Neural cell (in vitro differentiated cells): Measurements from ENCODE around the gene KCNT1. TPM values are rescaled to one million over a fixed set of nuclear protein-coding genes. Genes with fewer than 3 reads are reported as not detected.

Experiments
- H2AFZ ChIP-seq: fragments of 200-600, 300-800 bp; sonication (generic), shearing (Covaris generic); 2 replicates; pipeline ENCODE4 v1.6.0; 2014; ENCODE audit warnings: low read depth, mild to moderate bottlenecking, antibody characterized with exemption, low read length, moderate library complexity
- H3F3A ChIP-seq: fragments of 200-600 bp; shearing (Covaris generic); 2 replicates; pipeline ENCODE4 v1.6.1; 2016; ENCODE audit warnings: mild to moderate bottlenecking, moderate library complexity, mixed read lengths, antibody characterized with exemption, low read length; ENCODE audit not compliant: insufficient read depth, poor library complexity, severe bottlenecking
- H3K27ac ChIP-seq: fragments of 200-600, 300-800 bp; sonication (generic), shearing (Covaris generic); 2 replicates; pipeline ENCODE4 v1.5.1; 2014; ENCODE audit warnings: mild to moderate bottlenecking, low read length, moderate library complexity
- H3K27me3 ChIP-seq: fragments of 300-800, 200-600 bp; sonication (generic), shearing (Covaris generic); 2 replicates; pipeline ENCODE4 v1.6.0; 2014; ENCODE audit warnings: mild to moderate bottlenecking, low read depth, low read length, moderate library complexity; ENCODE audit not compliant: insufficient read depth
- H3K36me3 ChIP-seq: fragments of 300-800, 200-600 bp; sonication (generic), shearing (Covaris generic); 2 replicates; pipeline ENCODE4 v1.5.1; 2014; ENCODE audit warnings: mild to moderate bottlenecking, antibody characterized with exemption, low read length, moderate library complexity; ENCODE audit not compliant: insufficient read depth
- H3K4me2 ChIP-seq: fragments of 300-800, 200-600 bp; sonication (generic), shearing (Covaris generic); 2 replicates; pipeline ENCODE4 v1.6.0; 2014; ENCODE audit warnings: mild to moderate bottlenecking, low read length
- H3K4me3 ChIP-seq: fragments of 300-800, 200-600 bp; sonication (generic), shearing (Covaris generic); 2 replicates; pipeline ENCODE4 v1.5.1; 2014; ENCODE audit warnings: mild to moderate bottlenecking, low read length, moderate library complexity
- H3K79me2 ChIP-seq: fragments of 200-600 bp; shearing (Covaris generic); replicated peaks from 2 replicates; pipeline ENCODE4 v1.6.0; 2014; ENCODE audit warnings: mild to moderate bottlenecking, low read length, moderate library complexity; ENCODE audit not compliant: insufficient read depth
- H3K9ac ChIP-seq: fragments of 300-800, 200-600 bp; sonication (generic), shearing (Covaris generic); 2 replicates; pipeline ENCODE4 v1.6.1; 2016; ENCODE audit warnings: mild to moderate bottlenecking, low read length, mixed read lengths
- H3K9me2 ChIP-seq: fragments of 200-600 bp; shearing (Covaris generic); 2 replicates; pipeline ENCODE4 v1.6.1; 2016; ENCODE audit warnings: mild to moderate bottlenecking, low read length, mixed read lengths; ENCODE audit not compliant: insufficient read depth
- H3K9me3 ChIP-seq: fragments of 200-600, 300-800 bp; sonication (generic), shearing (Covaris generic); 2 replicates; pipeline ENCODE4 v1.6.1; 2016; ENCODE audit warnings: mild to moderate bottlenecking, mixed run types, low read length, moderate library complexity, mixed read lengths
- H4K20me1 ChIP-seq: fragments of 200-600 bp; shearing (Covaris generic); 2 replicates; pipeline ENCODE4 v1.6.1; 2016; ENCODE audit warnings: mild to moderate bottlenecking, mixed run types; ENCODE audit not compliant: insufficient read depth
- CTCF ChIP-seq: fragments of 450-650 bp; IDR thresholded peaks from 2 replicates; pipeline ENCODE4 v1.5.1; 2014; ENCODE audit warnings: antibody characterized with exemption, mild to moderate bottlenecking, moderate library complexity; ENCODE audit not compliant: poor library complexity, severe bottlenecking
- EP300 ChIP-seq: fragments of 450-650 bp; conservative IDR thresholded peaks from 2 replicates; pipeline ENCODE4 v1.6.1; 2014; ENCODE audit warnings: antibody characterized with exemption, mild to moderate bottlenecking, moderate library complexity; ENCODE audit not compliant: poor library complexity, severe bottlenecking
- MXI1 ChIP-seq: fragments of 450-650 bp; conservative IDR thresholded peaks from 2 replicates; pipeline ENCODE4 v1.6.1; 2014; ENCODE audit warnings: antibody characterized with exemption, mild to moderate bottlenecking; ENCODE audit not compliant: poor library complexity, severe bottlenecking
- POLR2AphosphoS5 ChIP-seq: IDR thresholded peaks from 2 replicates; pipeline ENCODE4 v1.6.1; 2012
- RAD21 ChIP-seq: fragments of 450-650 bp; conservative IDR thresholded peaks from 2 replicates; pipeline ENCODE4 v1.6.1; 2014; ENCODE audit warnings: antibody characterized with exemption, mild to moderate bottlenecking, moderate library complexity
- SMC3 ChIP-seq: fragments of 450-650 bp; conservative IDR thresholded peaks from 2 replicates; pipeline ENCODE4 v1.6.1; 2014; ENCODE audit warnings: antibody characterized with exemption, mild to moderate bottlenecking, moderate library complexity; ENCODE audit not compliant: poor library complexity
- TAF1 ChIP-seq: IDR thresholded peaks from 2 replicates; pipeline ENCODE4 v1.6.1; 2012; ENCODE audit warnings: low read depth
- polyA plus RNA-seq: library from polyadenylated mRNA; depleted of rRNA; stranded (reverse); fragments of >200 nt; gene quantifications from 2 replicates; pipeline ENCODE4 v1.2.3, GENCODE V29; 2014
- TF ChIP-seq, protein P1 (sequence below): IDR thresholded peaks from 2 replicates; pipeline ENCODE4 v1.6.1; 2012; ENCODE audit warnings: borderline replicate concordance

The KCNT1 gene
- polyA plus RNA-seq, 1 donor from 2014 or later = 0.67 TPM

- no peaks in the 10 kb centered on the region for H3K27me3 ChIP-seq
Measured at GRCh38 chr9:135768516-135769218, 66.7 kb downstream of the KCNT1 start.

GRCh38 chr9:135769489-135770202 lies 67.7 kb downstream of the KCNT1 start:
- no peaks in the 10 kb centered on the region for H3K36me3 ChIP-seq
- TF ChIP-seq POLR2AphosphoS5 (no peak), CTCF (no peak), MXI1 (no peak), SMC3 (no peak), EP300 (no peak), TAF1 (no peak), RAD21 (no peak)
- TF ChIP-seq, protein P1, sequence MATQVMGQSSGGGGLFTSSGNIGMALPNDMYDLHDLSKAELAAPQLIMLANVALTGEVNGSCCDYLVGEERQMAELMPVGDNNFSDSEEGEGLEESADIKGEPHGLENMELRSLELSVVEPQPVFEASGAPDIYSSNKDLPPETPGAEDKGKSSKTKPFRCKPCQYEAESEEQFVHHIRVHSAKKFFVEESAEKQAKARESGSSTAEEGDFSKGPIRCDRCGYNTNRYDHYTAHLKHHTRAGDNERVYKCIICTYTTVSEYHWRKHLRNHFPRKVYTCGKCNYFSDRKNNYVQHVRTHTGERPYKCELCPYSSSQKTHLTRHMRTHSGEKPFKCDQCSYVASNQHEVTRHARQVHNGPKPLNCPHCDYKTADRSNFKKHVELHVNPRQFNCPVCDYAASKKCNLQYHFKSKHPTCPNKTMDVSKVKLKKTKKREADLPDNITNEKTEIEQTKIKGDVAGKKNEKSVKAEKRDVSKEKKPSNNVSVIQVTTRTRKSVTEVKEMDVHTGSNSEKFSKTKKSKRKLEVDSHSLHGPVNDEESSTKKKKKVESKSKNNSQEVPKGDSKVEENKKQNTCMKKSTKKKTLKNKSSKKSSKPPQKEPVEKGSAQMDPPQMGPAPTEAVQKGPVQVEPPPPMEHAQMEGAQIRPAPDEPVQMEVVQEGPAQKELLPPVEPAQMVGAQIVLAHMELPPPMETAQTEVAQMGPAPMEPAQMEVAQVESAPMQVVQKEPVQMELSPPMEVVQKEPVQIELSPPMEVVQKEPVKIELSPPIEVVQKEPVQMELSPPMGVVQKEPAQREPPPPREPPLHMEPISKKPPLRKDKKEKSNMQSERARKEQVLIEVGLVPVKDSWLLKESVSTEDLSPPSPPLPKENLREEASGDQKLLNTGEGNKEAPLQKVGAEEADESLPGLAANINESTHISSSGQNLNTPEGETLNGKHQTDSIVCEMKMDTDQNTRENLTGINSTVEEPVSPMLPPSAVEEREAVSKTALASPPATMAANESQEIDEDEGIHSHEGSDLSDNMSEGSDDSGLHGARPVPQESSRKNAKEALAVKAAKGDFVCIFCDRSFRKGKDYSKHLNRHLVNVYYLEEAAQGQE = no peak
- H3K9me2 ChIP-seq = no peaks in the 10 kb centered on the region
- H3F3A ChIP-seq = no peaks in the 10 kb centered on the region
- no peaks in the 10 kb centered on the region for H4K20me1 ChIP-seq
- H2AFZ ChIP-seq = no peak overlapping the region
- no peak overlapping the region for H3K4me3 ChIP-seq
- no peak overlapping the region for H3K4me2 ChIP-seq
- H3K9me3 ChIP-seq = no peaks in the 10 kb centered on the region
- H3K27me3 ChIP-seq = no peaks in the 10 kb centered on the region
- H3K9ac ChIP-seq = no peak overlapping the region
- H3K79me2 ChIP-seq = no peaks in the 10 kb centered on the region
- H3K27ac ChIP-seq = no peak overlapping the region

More at GRCh38 chr9:135768516-135769218, 66.7 kb downstream of the KCNT1 start:
- Histone ChIP-seq H3K9me2 (no peaks in the 10 kb centered on the region), H3K79me2 (no peaks in the 10 kb centered on the region), H3K27ac (no peak overlapping the region), H3F3A (no peaks in the 10 kb centered on the region), H3K9ac (no peak overlapping the region), H2AFZ (no peak overlapping the region), H3K4me3 (no peak overlapping the region), H3K9me3 (no peaks in the 10 kb centered on the region), H4K20me1 (no peaks in the 10 kb centered on the region), H3K36me3 (no peaks in the 10 kb centered on the region), H3K4me2 (no peak overlapping the region)
- TF ChIP-seq TAF1 (no peak), MXI1 (no peak), SMC3 (no peak), POLR2AphosphoS5 (no peak)
- TF ChIP-seq, protein P1 = no peak
